ENCODE measurements around the gene GRIA3.

GRIA3 gene

DNA sequence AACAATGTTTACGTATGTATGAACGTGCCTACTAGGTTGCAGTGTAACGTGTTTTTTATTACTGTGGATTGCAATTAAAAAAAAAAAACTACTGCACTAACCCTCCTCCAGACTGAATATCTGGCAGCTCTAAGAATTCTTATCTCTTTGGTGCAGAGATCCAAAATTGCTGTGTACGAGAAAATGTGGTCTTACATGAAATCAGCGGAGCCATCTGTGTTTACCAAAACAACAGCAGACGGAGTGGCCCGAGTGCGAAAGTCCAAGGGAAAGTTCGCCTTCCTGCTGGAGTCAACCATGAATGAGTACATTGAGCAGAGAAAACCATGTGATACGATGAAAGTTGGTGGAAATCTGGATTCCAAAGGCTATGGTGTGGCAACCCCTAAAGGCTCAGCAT is 280.6 kb downstream of the GRIA3 start:
- no peak for DNase-seq (ENCODE audit: low read depth)
- TF ChIP-seq, protein P1, sequence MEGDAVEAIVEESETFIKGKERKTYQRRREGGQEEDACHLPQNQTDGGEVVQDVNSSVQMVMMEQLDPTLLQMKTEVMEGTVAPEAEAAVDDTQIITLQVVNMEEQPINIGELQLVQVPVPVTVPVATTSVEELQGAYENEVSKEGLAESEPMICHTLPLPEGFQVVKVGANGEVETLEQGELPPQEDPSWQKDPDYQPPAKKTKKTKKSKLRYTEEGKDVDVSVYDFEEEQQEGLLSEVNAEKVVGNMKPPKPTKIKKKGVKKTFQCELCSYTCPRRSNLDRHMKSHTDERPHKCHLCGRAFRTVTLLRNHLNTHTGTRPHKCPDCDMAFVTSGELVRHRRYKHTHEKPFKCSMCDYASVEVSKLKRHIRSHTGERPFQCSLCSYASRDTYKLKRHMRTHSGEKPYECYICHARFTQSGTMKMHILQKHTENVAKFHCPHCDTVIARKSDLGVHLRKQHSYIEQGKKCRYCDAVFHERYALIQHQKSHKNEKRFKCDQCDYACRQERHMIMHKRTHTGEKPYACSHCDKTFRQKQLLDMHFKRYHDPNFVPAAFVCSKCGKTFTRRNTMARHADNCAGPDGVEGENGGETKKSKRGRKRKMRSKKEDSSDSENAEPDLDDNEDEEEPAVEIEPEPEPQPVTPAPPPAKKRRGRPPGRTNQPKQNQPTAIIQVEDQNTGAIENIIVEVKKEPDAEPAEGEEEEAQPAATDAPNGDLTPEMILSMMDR (conservative IDR thresholded peaks at IDR 0.05; ENCODE audit: control insufficient read depth, insufficient read depth, low read depth, low read length): no peak
- H3K4me3 ChIP-seq (ENCODE audit: control insufficient read depth, low read depth, low read length): no peak overlapping the region

DNA sequence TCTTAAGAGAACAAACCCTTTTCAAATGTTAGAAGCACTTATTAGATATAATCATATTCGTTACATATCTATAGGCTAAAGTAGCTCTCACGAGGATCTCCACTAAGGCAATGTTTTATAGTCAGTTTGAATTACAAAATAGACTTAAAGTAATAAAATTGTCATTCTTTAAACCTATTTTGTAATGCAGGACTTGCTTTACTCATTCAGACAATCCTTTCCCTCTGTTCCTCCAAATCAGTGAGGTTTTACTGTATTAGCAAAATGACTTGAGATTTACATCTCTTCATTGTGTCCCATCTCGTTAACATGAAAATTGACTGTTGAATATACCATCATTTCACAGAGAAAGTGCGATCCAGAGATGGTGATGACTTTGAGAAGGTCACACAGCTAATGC is 284.4 kb downstream of the GRIA3 start:
- H3K4me3 ChIP-seq (ENCODE audit: control insufficient read depth, low read depth, low read length): no peak overlapping the region
- TF ChIP-seq, protein P1 (conservative IDR thresholded peaks at IDR 0.05; ENCODE audit: control insufficient read depth, insufficient read depth, low read depth, low read length): no peak
- no peak for DNase-seq (ENCODE audit: low read depth)

DNA sequence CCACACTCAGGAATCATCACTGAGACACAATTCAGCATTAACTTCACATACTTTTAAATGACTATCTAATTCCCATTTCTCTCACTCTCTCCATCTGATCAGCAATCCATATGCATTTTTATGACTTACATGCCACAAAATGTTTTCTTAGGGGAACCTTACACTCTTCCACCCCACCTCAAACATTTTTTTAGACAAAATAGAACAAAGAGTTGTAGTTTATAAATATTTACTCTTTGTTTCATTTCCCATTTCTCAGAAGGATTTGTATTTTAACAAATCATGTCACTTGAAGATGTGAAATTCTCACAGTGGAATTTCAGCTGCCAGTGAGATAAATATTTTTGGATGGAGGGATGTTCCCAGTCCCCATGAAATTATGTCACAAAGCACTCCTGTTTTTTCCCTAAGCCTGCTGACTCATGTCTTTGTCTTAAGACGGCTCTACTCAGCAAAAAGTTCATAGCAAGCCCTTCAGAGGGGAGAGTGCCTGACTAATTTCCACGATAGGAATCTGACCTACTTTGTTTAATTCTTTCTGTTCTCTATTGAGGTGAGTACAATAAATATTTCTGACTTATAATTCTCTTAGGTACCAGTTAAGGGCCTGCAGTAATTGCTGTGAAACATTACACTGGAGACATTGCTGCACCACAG is 291.1 kb downstream of the GRIA3 start:
- TF ChIP-seq, protein P1 (conservative IDR thresholded peaks at IDR 0.05; ENCODE audit: control insufficient read depth, insufficient read depth, low read depth, low read length): no peak
- H3K4me3 ChIP-seq (ENCODE audit: control insufficient read depth, low read depth, low read length): no peak overlapping the region
- peak; percentile 26 for DNase-seq (ENCODE audit: low read depth)

DNA sequence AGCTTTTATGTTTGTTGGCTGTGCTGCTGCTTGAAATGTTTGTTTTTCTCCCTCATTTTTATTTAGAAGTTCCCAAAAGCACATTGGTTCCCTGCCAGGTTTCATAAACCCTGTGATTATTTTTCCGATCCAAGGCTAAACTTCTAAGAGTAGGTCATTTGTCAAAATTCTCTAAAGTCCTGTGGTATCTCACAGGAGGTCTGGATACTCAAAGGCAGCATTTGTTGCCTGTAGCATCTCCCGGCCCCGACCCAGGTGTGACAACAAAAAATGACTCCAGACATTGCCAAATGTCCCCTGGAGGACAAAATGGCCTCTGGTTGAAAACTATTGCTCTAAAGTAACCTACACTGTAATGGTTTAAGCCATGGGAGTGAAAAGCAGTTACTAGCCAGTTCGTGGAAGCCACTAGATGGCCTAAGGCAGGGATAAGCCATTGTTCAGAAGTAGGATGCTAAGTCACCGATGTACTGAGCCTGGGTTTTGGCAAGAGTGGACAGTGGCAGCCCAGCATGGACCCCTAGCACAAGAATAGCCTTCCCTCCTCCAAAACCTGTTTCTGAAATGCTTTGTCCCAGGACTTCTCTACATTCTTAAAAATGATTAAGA is 292.6 kb downstream of the GRIA3 start:
- TF ChIP-seq, protein P1 (conservative IDR thresholded peaks at IDR 0.05; ENCODE audit: control insufficient read depth, insufficient read depth, low read depth, low read length): no peak
- DNase-seq (ENCODE audit: low read depth): no peak
- no peak overlapping the region for H3K4me3 ChIP-seq (ENCODE audit: control insufficient read depth, low read depth, low read length)

DNA sequence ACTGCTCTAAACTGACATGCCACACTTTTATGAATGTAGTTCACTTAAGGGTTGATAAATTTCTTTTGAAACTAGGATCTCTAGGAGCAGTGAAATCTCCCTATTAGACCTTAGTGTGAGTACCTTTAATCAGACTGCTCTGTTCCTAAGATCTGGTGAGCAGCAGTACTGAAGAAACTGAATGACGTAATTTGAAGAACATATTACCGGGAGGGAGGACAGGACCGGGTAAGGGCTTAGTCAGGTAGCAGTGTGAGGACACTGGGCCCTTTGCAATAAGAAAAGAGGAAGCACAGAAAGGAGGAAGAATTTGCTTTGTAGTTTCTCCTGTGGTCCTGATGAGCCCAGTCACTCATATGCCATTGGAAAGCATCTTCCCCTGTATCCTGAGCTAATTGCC is 293.6 kb downstream of the GRIA3 start:
- TF ChIP-seq, protein P1 (conservative IDR thresholded peaks at IDR 0.05; ENCODE audit: control insufficient read depth, insufficient read depth, low read depth, low read length): no peak
- H3K4me3 ChIP-seq (ENCODE audit: control insufficient read depth, low read depth, low read length): no peak overlapping the region
- DNase-seq (ENCODE audit: low read depth): no peak

DNA sequence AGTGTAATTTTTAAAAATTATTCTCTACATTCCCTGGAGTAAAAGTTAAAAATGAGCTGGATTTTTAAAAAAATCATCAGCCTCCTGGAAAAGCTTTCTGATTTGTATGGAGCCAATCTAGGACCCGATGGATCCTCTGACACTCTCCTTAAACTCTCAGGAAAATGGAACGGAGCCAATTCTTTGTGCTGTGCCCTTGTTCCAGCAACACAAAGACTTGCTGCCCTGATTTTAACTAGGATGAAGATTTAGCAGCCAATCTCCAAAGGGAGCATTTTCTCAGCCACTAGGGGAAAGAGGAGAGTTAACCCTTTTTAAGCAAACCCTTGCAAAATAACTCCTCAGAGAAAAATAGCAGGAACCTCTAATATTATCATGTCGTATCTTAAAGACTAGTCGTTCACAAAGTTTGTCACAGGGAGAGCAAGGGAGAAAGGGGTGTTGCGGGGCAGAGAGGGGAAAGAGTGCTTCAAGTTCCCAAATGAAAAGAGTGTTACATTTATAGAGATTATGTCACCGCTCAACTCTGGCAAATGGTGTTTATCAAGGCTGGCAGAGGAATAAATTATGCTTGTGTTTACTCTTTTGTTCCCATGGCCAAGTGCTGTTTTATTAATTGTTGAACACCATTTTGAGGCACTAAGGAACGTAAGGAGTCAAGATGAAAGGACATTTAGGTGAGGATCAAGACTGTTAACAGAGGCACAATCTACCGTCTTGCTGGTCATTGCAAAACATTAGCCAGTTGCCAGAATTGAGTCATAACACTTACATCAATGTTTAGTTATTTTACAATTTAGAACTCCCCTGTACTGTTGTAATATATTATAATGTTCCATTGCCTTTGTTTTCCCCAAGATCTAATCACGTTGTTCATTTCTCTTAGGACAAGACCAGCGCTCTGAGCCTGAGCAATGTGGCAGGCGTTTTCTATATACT is 298.1 kb downstream of the GRIA3 start:
- TF ChIP-seq, protein P1 (conservative IDR thresholded peaks at IDR 0.05; ENCODE audit: control insufficient read depth, insufficient read depth, low read depth, low read length): no peak
- DNase-seq (ENCODE audit: low read depth): peak; percentile 70
- H3K4me3 ChIP-seq (ENCODE audit: control insufficient read depth, low read depth, low read length): no peak overlapping the region
